Mesothelial cell of epicardium (in vitro differentiated cells): ENCODE data around the gene AK9. TPM values are rescaled to one million over a fixed set of nuclear protein-coding genes. Genes with fewer than 3 reads are reported as not detected.

Experiments
- DNase-seq, 2 experiments: peaks; one replicate each; pipeline ENCODE4 v3.0.0; 2021; ENCODE audit warnings: low spot score in 2 of 2; ENCODE audit not compliant: unreplicated experiment in 2 of 2
- H3K27ac Mint-ChIP-seq: 2 replicates; pipeline ENCODE4 v1.8.0; 2021; ENCODE audit warnings: mixed read lengths
- H3K27me3 Mint-ChIP-seq: 2 replicates; pipeline ENCODE4 v1.8.0; 2021; ENCODE audit warnings: low read depth, mixed read lengths
- H3K36me3 Mint-ChIP-seq: 2 replicates; pipeline ENCODE4 v1.8.0; 2021; ENCODE audit warnings: mixed read lengths
- H3K4me1 Mint-ChIP-seq: 2 replicates; pipeline ENCODE4 v1.8.0; 2021; ENCODE audit warnings: mixed read lengths
- H3K4me3 Mint-ChIP-seq: 2 replicates; pipeline ENCODE4 v1.8.0; 2021; ENCODE audit warnings: mild to moderate bottlenecking, moderate library complexity, mixed read lengths
- H3K9me3 Mint-ChIP-seq: 2 replicates; pipeline ENCODE4 v1.8.0; 2021; ENCODE audit warnings: mixed read lengths
- total RNA-seq: library from RNA; stranded (reverse); gene quantifications from 3 replicates; pipeline ENCODE4 v1.2.1, GENCODE V29; 2021
- TF ChIP-seq, protein P1 (sequence below): fragments of 200-600 bp; sonication (generic); IDR thresholded peaks from one replicate; pipeline ENCODE4 v1.5.0; 2021; ENCODE audit warnings: antibody characterized with exemption; ENCODE audit not compliant: unreplicated experiment

AK9 gene
- total RNA-seq, 1 donor from 2014 or later, result 6.7 TPM

DNA sequence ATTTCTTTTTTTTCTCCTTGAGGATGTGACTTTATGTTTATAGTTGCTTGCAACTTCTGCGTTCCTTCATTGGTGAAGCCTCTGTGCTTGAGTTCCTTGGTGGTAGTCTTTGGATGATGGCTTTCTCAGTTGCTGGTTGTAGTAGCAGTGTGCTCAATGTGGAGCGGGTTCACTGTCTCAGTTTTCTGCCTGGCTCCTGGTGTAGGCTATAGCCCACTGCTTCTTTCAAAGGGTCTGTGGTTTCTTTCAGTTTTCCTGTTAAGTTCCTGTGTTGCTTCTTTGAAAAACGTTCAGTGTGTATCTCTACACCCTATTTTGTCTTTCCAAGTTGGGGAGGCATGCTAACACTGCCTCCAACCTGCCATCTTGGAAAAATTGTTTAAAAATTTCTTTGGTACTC lies 174.1 kb downstream of the AK9 start:
- Mint-ChIP-seq H3K36me3 (no peaks in the 10 kb centered on the region), H3K9me3 (peaks cover 8% of the 10 kb centered on the region), H3K4me3 (no peak overlapping the region), H3K27me3 (peaks cover 11% of the 10 kb centered on the region), H3K27ac (no peak overlapping the region), H3K4me1 (peaks cover 7% of the 10 kb centered on the region)
- TF ChIP-seq, protein P1, sequence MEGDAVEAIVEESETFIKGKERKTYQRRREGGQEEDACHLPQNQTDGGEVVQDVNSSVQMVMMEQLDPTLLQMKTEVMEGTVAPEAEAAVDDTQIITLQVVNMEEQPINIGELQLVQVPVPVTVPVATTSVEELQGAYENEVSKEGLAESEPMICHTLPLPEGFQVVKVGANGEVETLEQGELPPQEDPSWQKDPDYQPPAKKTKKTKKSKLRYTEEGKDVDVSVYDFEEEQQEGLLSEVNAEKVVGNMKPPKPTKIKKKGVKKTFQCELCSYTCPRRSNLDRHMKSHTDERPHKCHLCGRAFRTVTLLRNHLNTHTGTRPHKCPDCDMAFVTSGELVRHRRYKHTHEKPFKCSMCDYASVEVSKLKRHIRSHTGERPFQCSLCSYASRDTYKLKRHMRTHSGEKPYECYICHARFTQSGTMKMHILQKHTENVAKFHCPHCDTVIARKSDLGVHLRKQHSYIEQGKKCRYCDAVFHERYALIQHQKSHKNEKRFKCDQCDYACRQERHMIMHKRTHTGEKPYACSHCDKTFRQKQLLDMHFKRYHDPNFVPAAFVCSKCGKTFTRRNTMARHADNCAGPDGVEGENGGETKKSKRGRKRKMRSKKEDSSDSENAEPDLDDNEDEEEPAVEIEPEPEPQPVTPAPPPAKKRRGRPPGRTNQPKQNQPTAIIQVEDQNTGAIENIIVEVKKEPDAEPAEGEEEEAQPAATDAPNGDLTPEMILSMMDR, result no peak
- DNase-seq, result no peak

DNA sequence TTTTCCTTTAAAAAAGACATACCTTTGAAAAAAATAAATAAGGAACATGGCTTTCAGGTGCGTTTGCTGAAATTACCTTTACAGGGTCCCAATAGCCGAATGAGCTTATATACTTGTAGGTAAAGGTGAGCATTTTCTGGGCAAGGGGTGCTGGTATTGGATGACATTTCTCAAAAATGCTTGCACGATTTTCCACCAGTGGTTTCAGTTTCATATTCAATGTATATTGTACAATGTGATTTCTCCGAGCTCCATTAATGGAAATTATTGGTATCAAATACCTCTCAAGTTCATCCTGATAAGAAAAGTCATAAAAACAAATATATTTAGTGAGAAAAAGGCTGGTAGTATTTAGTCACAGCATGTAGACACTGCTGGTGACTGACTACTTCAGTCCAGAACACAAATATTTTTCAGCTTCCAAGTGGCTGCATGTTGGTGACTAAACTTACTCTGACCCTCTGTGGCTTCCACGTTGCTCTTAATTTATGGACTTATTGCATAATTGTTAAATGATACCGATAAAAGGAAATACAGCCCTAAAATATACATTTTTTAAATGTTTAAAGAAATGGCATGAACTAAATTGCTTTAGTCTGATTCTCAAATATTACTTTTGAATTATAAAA lies 175.1 kb downstream of the AK9 start:
- Mint-ChIP-seq H3K4me3 (no peak overlapping the region), H3K4me1 (peaks cover 7% of the 10 kb centered on the region), H3K27ac (no peak overlapping the region), H3K9me3 (peaks cover 3% of the 10 kb centered on the region), H3K27me3 (peaks cover 7% of the 10 kb centered on the region), H3K36me3 (no peaks in the 10 kb centered on the region)
- TF ChIP-seq, protein P1, result no peak
- DNase-seq, result no peak

DNA sequence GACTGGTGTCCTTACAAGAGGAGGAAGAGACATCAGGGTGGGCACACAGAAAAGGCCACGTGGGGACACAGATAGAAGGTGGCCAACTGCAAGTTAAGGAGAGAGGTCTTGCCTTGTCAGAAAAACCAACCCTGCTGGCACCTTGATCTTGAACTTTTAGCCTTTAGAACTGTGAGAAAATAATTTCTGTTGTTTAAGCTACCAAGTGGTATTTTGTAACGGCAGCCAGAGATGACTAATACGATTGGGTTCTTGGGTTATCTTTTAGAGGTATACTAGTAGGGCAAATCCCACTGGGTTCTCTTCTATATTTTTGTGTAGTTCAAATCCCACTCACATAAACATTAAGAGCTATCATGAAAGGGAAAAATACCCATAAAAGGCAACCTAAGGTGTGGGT lies 176.1 kb downstream of the AK9 start:
- Mint-ChIP-seq H3K27me3 (peaks cover 2% of the 10 kb centered on the region), H3K27ac (no peak overlapping the region), H3K9me3 (peaks cover 6% of the 10 kb centered on the region), H3K36me3 (no peaks in the 10 kb centered on the region), H3K4me3 (no peak overlapping the region), H3K4me1 (peaks cover 7% of the 10 kb centered on the region)
- DNase-seq, result no peak
- TF ChIP-seq, protein P1, result no peak

DNA sequence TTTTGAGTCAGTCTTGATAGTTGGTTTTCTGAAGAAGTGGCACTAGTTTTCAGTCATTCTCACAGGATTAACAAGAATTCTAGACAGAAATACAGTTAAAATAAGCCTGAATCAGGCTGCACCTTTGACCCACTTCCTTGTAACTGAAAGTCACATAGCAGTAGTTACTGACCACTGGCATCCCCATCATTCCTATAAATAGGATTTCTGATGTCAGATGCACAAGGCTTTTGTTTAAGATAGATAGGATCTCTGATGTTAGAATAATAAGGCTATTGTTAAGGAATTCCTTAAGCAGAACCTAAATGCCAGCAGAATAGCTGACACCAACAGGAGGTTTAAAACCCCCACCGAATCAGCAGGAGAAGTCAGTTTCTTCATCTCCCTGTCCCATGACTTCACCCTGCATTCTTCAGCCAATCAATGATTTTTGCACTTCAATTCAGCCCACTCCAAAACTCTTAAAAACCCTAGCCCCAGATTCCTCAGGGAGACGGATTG lies 177.4 kb downstream of the AK9 start:
- peaks cover 4% of the 10 kb centered on the region for H3K9me3 Mint-ChIP-seq
- no peaks in the 10 kb centered on the region for H3K36me3 Mint-ChIP-seq
- peaks cover 7% of the 10 kb centered on the region for H3K4me1 Mint-ChIP-seq
- DNase-seq, result no peak
- TF ChIP-seq, protein P1, result no peak
- H3K27ac Mint-ChIP-seq, result no peak overlapping the region
- no peak overlapping the region for H3K4me3 Mint-ChIP-seq
- H3K27me3 Mint-ChIP-seq, result no peaks in the 10 kb centered on the region

DNA sequence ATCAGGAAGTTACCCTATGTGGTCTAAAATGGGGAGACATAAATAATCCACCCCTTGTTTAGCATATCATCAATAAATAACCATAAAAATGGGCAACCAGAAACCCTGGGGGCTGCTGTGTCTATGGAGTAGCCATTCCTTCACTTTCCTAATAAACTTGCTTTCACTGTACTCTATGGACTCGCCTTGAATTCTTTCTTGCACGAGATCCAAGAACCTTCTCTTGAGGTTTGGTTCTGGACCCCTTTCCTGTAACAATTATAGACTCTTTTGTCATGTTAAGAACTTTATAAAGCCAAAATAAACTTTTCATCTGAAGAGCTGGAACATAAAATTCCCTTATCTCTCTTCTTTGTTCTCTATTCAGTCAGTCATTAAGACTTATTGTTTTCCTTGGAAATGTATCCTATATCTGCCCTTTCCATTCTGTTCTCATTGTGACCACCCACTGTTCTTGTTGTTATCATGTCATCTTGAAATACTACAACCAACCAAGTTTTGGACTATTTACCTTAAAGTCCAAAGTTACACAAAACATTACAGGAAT lies 178.7 kb downstream of the AK9 start:
- no peak for DNase-seq
- H3K36me3 Mint-ChIP-seq, result no peaks in the 10 kb centered on the region
- H3K27ac Mint-ChIP-seq, result no peak overlapping the region
- no peaks in the 10 kb centered on the region for H3K27me3 Mint-ChIP-seq
- peaks cover 7% of the 10 kb centered on the region for H3K4me1 Mint-ChIP-seq
- no peak overlapping the region for H3K4me3 Mint-ChIP-seq
- H3K9me3 Mint-ChIP-seq, result peaks cover 4% of the 10 kb centered on the region
- TF ChIP-seq, protein P1, result no peak
